Measurements from ENCODE around the gene SPDYE3. TPM values are rescaled to one million over a fixed set of nuclear protein-coding genes. Genes with fewer than 3 reads are reported as not detected.
"Not testable (repeated sequence)": the region's sequence is repeated elsewhere in the genome, so short reads cannot be mapped to it uniquely, and the experiment has no call there.

Gene SPDYE3
- total RNA-seq, 2 donors from 2014 or later, result not detected

DNA sequence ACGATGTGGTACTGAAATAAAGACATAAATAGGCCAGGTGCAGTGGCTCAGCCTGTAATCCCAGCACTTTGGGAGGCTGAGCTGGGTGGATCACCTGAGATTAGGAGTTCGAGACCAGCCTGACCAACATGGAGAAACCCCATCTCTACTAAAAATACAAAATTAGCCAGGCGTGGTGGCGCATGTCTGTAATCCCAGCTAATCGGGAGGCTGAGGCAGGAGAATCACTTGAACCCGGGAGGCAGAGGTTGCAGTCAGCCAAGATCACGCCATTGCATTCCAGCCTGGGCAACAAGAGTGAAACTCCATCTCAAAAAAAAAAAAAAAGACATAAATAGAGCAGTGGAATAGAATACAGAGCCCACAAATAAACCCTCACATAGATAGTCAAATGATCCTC, 56.3 kb downstream of the SPDYE3 start:
- H3K9me3 ChIP-seq (ENCODE audit: control insufficient read depth, low read length, poor library complexity, severe bottlenecking); ATAC-seq; H3K27me3 Mint-ChIP-seq; H3K4me3 Mint-ChIP-seq; H3K27ac Mint-ChIP-seq; DNase-seq: not testable (repeated sequence)
- peaks cover 25% of the 10 kb centered on the region for H3K4me1 Mint-ChIP-seq
- H3K36me3 Mint-ChIP-seq (ENCODE audit: low read depth), result peaks cover 11% of the 10 kb centered on the region

DNA sequence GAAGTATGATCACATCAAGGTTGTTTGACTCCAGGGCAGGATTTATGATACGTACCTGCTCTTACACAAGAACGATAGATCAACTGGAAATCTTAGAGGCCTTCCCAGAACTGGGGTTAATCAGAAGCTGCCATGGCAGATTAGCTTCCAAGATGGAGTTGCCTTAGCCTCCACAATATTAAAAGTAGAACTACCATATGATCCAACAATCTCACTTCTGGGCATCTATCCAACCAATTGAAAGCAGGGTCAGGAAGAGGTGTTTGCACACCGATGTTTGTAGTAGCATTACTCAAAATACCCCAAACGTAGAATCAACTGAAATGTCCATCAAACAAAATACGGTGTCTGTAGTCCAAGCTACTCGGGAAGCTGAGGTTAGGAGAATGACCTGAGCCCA, 57.0 kb downstream of the SPDYE3 start:
- ATAC-seq (no peak), DNase-seq (no peak)
- Mint-ChIP-seq H3K27ac (peak overlapping the region; percentile 19), H3K4me1 (peaks cover 28% of the 10 kb centered on the region), H3K36me3 (ENCODE audit: low read depth) (peaks cover 11% of the 10 kb centered on the region), H3K27me3 (no peaks in the 10 kb centered on the region), H3K4me3 (no peak overlapping the region)
- H3K9me3 ChIP-seq (ENCODE audit: control insufficient read depth, low read length, poor library complexity, severe bottlenecking), result no peaks in the 10 kb centered on the region

DNA sequence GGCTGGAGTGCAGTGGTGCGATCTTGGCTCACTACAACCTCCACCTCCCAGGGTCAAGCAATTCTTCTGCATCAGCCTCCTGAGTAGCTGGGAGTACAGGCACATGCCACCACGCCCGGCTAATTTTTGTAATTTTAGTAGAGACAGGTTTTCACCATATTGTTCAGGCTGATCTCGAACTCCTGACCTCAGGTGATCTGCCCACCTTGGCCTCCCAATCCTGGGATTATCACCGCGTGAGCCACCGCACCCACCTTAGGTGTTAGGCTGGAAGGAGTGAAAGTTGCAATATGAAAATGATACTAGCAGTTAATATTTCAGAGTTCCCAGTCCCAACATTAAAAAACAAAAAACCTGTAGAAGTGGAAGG, 58.5 kb downstream of the SPDYE3 start:
- not testable (repeated sequence) for DNase-seq; H3K9me3 ChIP-seq (ENCODE audit: control insufficient read depth, low read length, poor library complexity, severe bottlenecking); ATAC-seq; H3K36me3 Mint-ChIP-seq (ENCODE audit: low read depth); H3K27me3 Mint-ChIP-seq
- Mint-ChIP-seq H3K4me3 (peak overlapping the region; percentile 37), H3K4me1 (peaks cover 25% of the 10 kb centered on the region), H3K27ac (peak overlapping the region; percentile 89)

- Mint-ChIP-seq H3K4me1 (peaks cover 25% of the 10 kb centered on the region), H3K4me3 (peak overlapping the region; percentile 37), H3K36me3 (ENCODE audit: low read depth) (peaks cover 2% of the 10 kb centered on the region), H3K27ac (peak overlapping the region; percentile 89), H3K27me3 (no peaks in the 10 kb centered on the region)
- no peaks in the 10 kb centered on the region for H3K9me3 ChIP-seq (ENCODE audit: control insufficient read depth, low read length, poor library complexity, severe bottlenecking)
- DNase-seq, result no peak
- peak; percentile 20 for ATAC-seq
Observed at GRCh38 chr7:100366411-100367250, 59.1 kb downstream of the SPDYE3 start.

- Mint-ChIP-seq H3K27ac (peak overlapping the region; percentile 51), H3K27me3 (no peaks in the 10 kb centered on the region), H3K4me1 (peaks cover 25% of the 10 kb centered on the region), H3K4me3 (no peak overlapping the region), H3K36me3 (ENCODE audit: low read depth) (peaks cover 2% of the 10 kb centered on the region)
- H3K9me3 ChIP-seq (ENCODE audit: control insufficient read depth, low read length, poor library complexity, severe bottlenecking), result no peaks in the 10 kb centered on the region
- no peak for ATAC-seq
- DNase-seq, result no peak
Observed at GRCh38 chr7:100367251-100367620, 59.7 kb downstream of the SPDYE3 start.

GRCh38 chr7:100367676-100368613, 60.4 kb downstream of the SPDYE3 start:
- Mint-ChIP-seq H3K36me3 (ENCODE audit: low read depth) (peaks cover 2% of the 10 kb centered on the region), H3K27ac (peak overlapping the region; percentile 51), H3K27me3 (no peaks in the 10 kb centered on the region), H3K4me3 (no peak overlapping the region), H3K4me1 (peaks cover 25% of the 10 kb centered on the region)
- no peaks in the 10 kb centered on the region for H3K9me3 ChIP-seq (ENCODE audit: control insufficient read depth, low read length, poor library complexity, severe bottlenecking)
- DNase-seq (no peak), ATAC-seq (no peak)

DNA sequence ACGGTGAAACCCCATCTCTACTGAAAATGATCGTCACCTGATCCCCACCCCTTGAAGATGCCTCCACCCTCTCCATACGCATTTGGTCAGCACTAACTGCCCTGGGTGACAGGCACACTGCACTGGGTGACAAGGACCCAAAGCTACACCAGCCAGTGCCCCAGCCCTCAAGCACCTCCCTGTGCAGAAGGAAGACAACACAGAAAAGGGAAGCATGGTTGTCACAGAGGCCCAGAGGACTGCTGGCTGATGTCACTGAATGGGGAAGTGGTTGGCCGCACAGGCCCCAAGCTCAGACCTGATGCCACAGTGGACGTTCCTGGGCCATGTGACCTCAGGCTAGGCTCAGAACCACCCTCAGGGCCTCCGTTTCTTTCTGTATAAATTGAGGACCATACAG, 61.6 kb downstream of the SPDYE3 start:
- DNase-seq (no peak), ATAC-seq (peak; percentile 65)
- no peaks in the 10 kb centered on the region for H3K9me3 ChIP-seq (ENCODE audit: control insufficient read depth, low read length, poor library complexity, severe bottlenecking)
- H3K36me3 Mint-ChIP-seq (ENCODE audit: low read depth), result peaks cover 2% of the 10 kb centered on the region
- H3K27ac Mint-ChIP-seq, result peak overlapping the region; percentile 71
- peak overlapping the region; percentile 56 for H3K4me3 Mint-ChIP-seq
- H3K27me3 Mint-ChIP-seq, result no peaks in the 10 kb centered on the region
- peaks cover 24% of the 10 kb centered on the region for H3K4me1 Mint-ChIP-seq

GRCh38 chr7:100370303-100370702, 62.8 kb downstream of the SPDYE3 start:
- Mint-ChIP-seq H3K27me3 (peaks cover 5% of the 10 kb centered on the region), H3K4me1 (peaks cover 24% of the 10 kb centered on the region), H3K27ac (peak overlapping the region; percentile 66), H3K36me3 (ENCODE audit: low read depth) (peaks cover 3% of the 10 kb centered on the region), H3K4me3 (peak overlapping the region; percentile 62)
- ATAC-seq (no peak), DNase-seq (no peak)
- H3K9me3 ChIP-seq (ENCODE audit: control insufficient read depth, low read length, poor library complexity, severe bottlenecking), result no peaks in the 10 kb centered on the region

GRCh38 chr7:100370746-100371145, 63.2 kb downstream of the SPDYE3 start:
- H3K36me3 Mint-ChIP-seq (ENCODE audit: low read depth), result peaks cover 3% of the 10 kb centered on the region
- H3K27ac Mint-ChIP-seq, result peak overlapping the region; percentile 66
- no peak overlapping the region for H3K4me3 Mint-ChIP-seq
- H3K27me3 Mint-ChIP-seq, result peaks cover 6% of the 10 kb centered on the region
- H3K4me1 Mint-ChIP-seq, result peaks cover 24% of the 10 kb centered on the region
- ATAC-seq (no peak), DNase-seq (no peak)
- H3K9me3 ChIP-seq (ENCODE audit: control insufficient read depth, low read length, poor library complexity, severe bottlenecking), result no peaks in the 10 kb centered on the region

- ATAC-seq (no peak), DNase-seq (no peak)
- Mint-ChIP-seq H3K27me3 (peaks cover 6% of the 10 kb centered on the region), H3K4me1 (peaks cover 16% of the 10 kb centered on the region), H3K4me3 (peak overlapping the region; percentile 12), H3K27ac (peak overlapping the region; percentile 66), H3K36me3 (ENCODE audit: low read depth) (peaks cover 3% of the 10 kb centered on the region)
- no peaks in the 10 kb centered on the region for H3K9me3 ChIP-seq (ENCODE audit: control insufficient read depth, low read length, poor library complexity, severe bottlenecking)
Observed at GRCh38 chr7:100371561-100372171, 64.2 kb downstream of the SPDYE3 start.

Other genes with a start within 250 kb of the SPDYE3 start
- 10 to 100 TPM; 42.3 to 45.2 TPM for gene ZNF3, start 226.0 kb upstream of the SPDYE3 start, total RNA-seq
- 10 to 100 TPM; 62.5 to 64.7 TPM for gene COPS6, start 218.7 kb upstream of the SPDYE3 start, total RNA-seq
- gene MCM7, start 206.3 kb upstream of the SPDYE3 start, total RNA-seq, result 100 to 1,000 TPM; 111 to 119 TPM
- gene AP4M1, start 206.1 kb upstream of the SPDYE3 start, total RNA-seq, result 1 to 10 TPM; 8.6 to 9.3 TPM
- gene TAF6, start 188.3 kb upstream of the SPDYE3 start, total RNA-seq, result 10 to 100 TPM; 40.7 to 45.3 TPM
- gene CNPY4, start 188.1 kb upstream of the SPDYE3 start, total RNA-seq, result 10 to 100 TPM; 22.5 to 22.6 TPM
- 1 to 10 TPM; 4.0 to 4.2 TPM for gene MBLAC1, start 180.7 kb upstream of the SPDYE3 start, total RNA-seq
- 100 to 1,000 TPM; 124 to 135 TPM for gene LAMTOR4, start 158.8 kb upstream of the SPDYE3 start, total RNA-seq
- gene TRAPPC14, start 149.0 kb upstream of the SPDYE3 start, total RNA-seq, result 10 to 100 TPM; 45.8 to 46.9 TPM
- gene GAL3ST4, start 139.1 kb upstream of the SPDYE3 start, total RNA-seq, result 1 to 10 TPM; 5.0 to 6.5 TPM
- 1 to 10 TPM; 5.0 to 8.5 TPM for gene GPC2, start 130.3 kb upstream of the SPDYE3 start, total RNA-seq
- gene STAG3, start 129.8 kb upstream of the SPDYE3 start, total RNA-seq, result 1 to 10 TPM; 4.0 to 4.8 TPM
- gene PVRIG, start 87.8 kb upstream of the SPDYE3 start, total RNA-seq, result 10 to 100 TPM; 30.1 to 30.5 TPM
- 10 to 100 TPM; 71.6 to 97.2 TPM for gene PILRB, start 50.4 kb downstream of the SPDYE3 start, total RNA-seq
- gene PILRA, start 65.8 kb downstream of the SPDYE3 start, total RNA-seq, result 10 to 100 TPM in 1 of 2 donors, 1 to 10 TPM in 1; 3.1 to 14.5 TPM
- 1 to 10 TPM; 5.1 TPM for gene ZCWPW1, start 121.0 kb downstream of the SPDYE3 start, total RNA-seq
- 10 to 100 TPM; 66.1 to 66.8 TPM for gene MEPCE, start 122.1 kb downstream of the SPDYE3 start, total RNA-seq
- 10 to 100 TPM; 45.2 to 48.1 TPM for gene PPP1R35, start 128.8 kb downstream of the SPDYE3 start, total RNA-seq
- gene SPACDR, start 156.6 kb downstream of the SPDYE3 start, total RNA-seq, result 1 to 10 TPM; 1.4 to 1.7 TPM
- gene TSC22D4, start 171.5 kb downstream of the SPDYE3 start, total RNA-seq, result 100 to 1,000 TPM in 1 of 2 donors, 10 to 100 TPM in 1; 94.7 to 104 TPM
- gene NYAP1, start 176.2 kb downstream of the SPDYE3 start, total RNA-seq, result 1 to 10 TPM; 1.3 TPM
- gene AGFG2, start 231.5 kb downstream of the SPDYE3 start, total RNA-seq, result 10 to 100 TPM; 33.1 to 45.9 TPM

All from T-helper 17 cell (primary cell).